ENCODE results near the gene CUL1. TPM values are rescaled to one million over a fixed set of nuclear protein-coding genes. Genes with fewer than 3 reads are reported as not detected.

Gene CUL1
- total RNA-seq, 1 experiment from 2014 or later = 72.3 TPM

- no peak for TF ChIP-seq CTCF (conservative IDR thresholded peaks at IDR 0.05)
- Histone ChIP-seq H3K4me2 (ENCODE audit: insufficient read depth, insufficient read length, low read length) (no peak overlapping the region), H3K4me1 (ENCODE audit: insufficient read depth, low read length) (no peaks in the 10 kb centered on the region), H2AFZ (ENCODE audit: low read length) (no peak overlapping the region), H2BK20ac (ENCODE audit: low read depth, low read length, poor library complexity, severe bottlenecking) (no peak overlapping the region), H4K5ac (ENCODE audit: insufficient read length, low read depth, low read length) (no peak overlapping the region), H4K8ac (replicated peaks; ENCODE audit: insufficient read length, low read depth, low read length) (no peak overlapping the region), H2BK15ac (ENCODE audit: low read depth, low read length) (no peak overlapping the region), H3T11ph (ENCODE audit: low read length) (no peak overlapping the region), H2AK5ac (ENCODE audit: insufficient read length, low read length) (no peak overlapping the region), H4K20me1 (ENCODE audit: control insufficient read depth, insufficient read depth, insufficient read length) (no peaks in the 10 kb centered on the region), H2BK5ac (ENCODE audit: insufficient read length, low read length) (no peak overlapping the region), H3K18ac (ENCODE audit: insufficient read length, low read depth, low read length) (no peak overlapping the region), H3K4ac (ENCODE audit: low read depth, low read length) (no peak overlapping the region), H2BK120ac (ENCODE audit: low read depth, low read length, poor library complexity, severe bottlenecking) (no peak overlapping the region), H4K91ac (ENCODE audit: insufficient read length, low read depth, low read length) (no peak overlapping the region), H3K79me2 (ENCODE audit: insufficient read depth, low read length) (no peaks in the 10 kb centered on the region), H3K27me3 (ENCODE audit: insufficient read depth, low read length) (no peaks in the 10 kb centered on the region), H3K23ac (ENCODE audit: insufficient read length, low read depth, low read length) (no peak overlapping the region), H3K9ac (ENCODE audit: extremely low read depth, insufficient read length, low read length) (no peak overlapping the region), H3K79me1 (ENCODE audit: insufficient read depth, low read depth, low read length, poor library complexity, severe bottlenecking) (no peaks in the 10 kb centered on the region), H3K9me3 (ENCODE audit: control insufficient read depth, low read depth, low read length) (no peaks in the 10 kb centered on the region), H3K14ac (ENCODE audit: insufficient read depth, low read length) (no peak overlapping the region), H2BK12ac (ENCODE audit: insufficient read length, low read depth, low read length) (no peak overlapping the region), H3K23me2 (ENCODE audit: insufficient read length, low read depth, low read length, poor library complexity, severe bottlenecking) (no peaks in the 10 kb centered on the region), H3K56ac (ENCODE audit: insufficient read length, low read depth, low read length) (no peak overlapping the region), H3K27ac (ENCODE audit: insufficient read length, low read depth, low read length) (no peak overlapping the region)
- H3K4me3 Mint-ChIP-seq = no peak overlapping the region
- no peak for DNase-seq
- no CpG with 5 or more reads among the region's 1 CpG for WGBS (ENCODE audit: extremely low coverage, insufficient read length, low lambda C conversion rate)
- H3K9me3 Mint-ChIP-seq = no peaks in the 10 kb centered on the region
- no peaks in the 10 kb centered on the region for H3K36me3 Mint-ChIP-seq (ENCODE audit: insufficient read depth in 1 of 3, low read depth in 3 of 3)
- H3K4me1 Mint-ChIP-seq = no peaks in the 10 kb centered on the region
- no peak overlapping the region for H3K27ac Mint-ChIP-seq
- no peaks in the 10 kb centered on the region for H3K27me3 Mint-ChIP-seq (ENCODE audit: low read depth)
Observed at GRCh38 chr7:148688526-148688925, 10.2 kb upstream of the CUL1 start.
